ENCODE data around the gene DPH5. TPM values are rescaled to one million over a fixed set of nuclear protein-coding genes. Genes with fewer than 3 reads are reported as not detected.
A peak's percentile ranks its signal among the peaks of the same experiment; 100 is the strongest.

The DPH5 gene
- total RNA-seq, 3 donors from 2014 or later (not counting 1 experiment from before 2014, with no cell fraction given): 17.1 to 22.9 (median 19.9) TPM

- H3K27me3 ChIP-seq (ENCODE audit: control insufficient read depth, insufficient read depth, low read length): no peaks in the 10 kb centered on the region
- peak overlapping the region in 1 of 2 donors; percentile 29 for H3K27ac Mint-ChIP-seq
- intact Hi-C loops (cut with micrococcal nuclease): no loop called here
- H3K36me3 ChIP-seq (ENCODE audit: control insufficient read depth, insufficient read depth, low read length): no peaks in the 10 kb centered on the region
- H3K9me3 Mint-ChIP-seq: no peaks in the 10 kb centered on the region
- H3K4me3 ChIP-seq (ENCODE audit: low read length): no peak overlapping the region
- no peak overlapping the region for H3K27ac ChIP-seq (ENCODE audit: low read length)
- ATAC-seq (no peak), DNase-seq (no peak)
- H3K36me3 Mint-ChIP-seq: no peaks in the 10 kb centered on the region
- H3K4me3 Mint-ChIP-seq: no peak overlapping the region
- H3K27me3 Mint-ChIP-seq (ENCODE audit: low read depth in 2 of 2): no peaks in the 10 kb centered on the region
- WGBS (ENCODE audit: insufficient coverage): 93% methylated on average over 3 of the region's 4 CpGs
- H3K9me3 ChIP-seq (ENCODE audit: control insufficient read depth, insufficient read depth, low read length): no peaks in the 10 kb centered on the region
- H3K4me1 Mint-ChIP-seq: peaks cover 26 to 28% of the 10 kb centered on the region in 2 donors
- TF ChIP-seq CTCF (IDR thresholded peaks at IDR 0.05): no peak
- peaks cover 6% of the 10 kb centered on the region for H3K4me1 ChIP-seq (ENCODE audit: control insufficient read depth, insufficient read depth, low read length)
Observed at GRCh38 chr1:101030881-101031280, 5.3 kb upstream of the DPH5 start.

GRCh38 chr1:101029184-101029583 is 3.6 kb upstream of the DPH5 start:
- no peak for ATAC-seq
- no peak for TF ChIP-seq CTCF (IDR thresholded peaks at IDR 0.05)
- Mint-ChIP-seq H3K36me3 (no peaks in the 10 kb centered on the region), H3K9me3 (no peaks in the 10 kb centered on the region), H3K4me1 (peaks cover 32 to 37% of the 10 kb centered on the region in 2 donors), H3K27me3 (ENCODE audit: low read depth in 2 of 2) (no peaks in the 10 kb centered on the region), H3K4me3 (no peak overlapping the region), H3K27ac (no peak overlapping the region)
- Histone ChIP-seq H3K4me1 (ENCODE audit: control insufficient read depth, insufficient read depth, low read length) (peaks cover 9% of the 10 kb centered on the region), H3K36me3 (ENCODE audit: control insufficient read depth, insufficient read depth, low read length) (no peaks in the 10 kb centered on the region), H3K27ac (ENCODE audit: low read length) (no peak overlapping the region), H3K9me3 (ENCODE audit: control insufficient read depth, insufficient read depth, low read length) (no peaks in the 10 kb centered on the region), H3K4me3 (ENCODE audit: low read length) (no peak overlapping the region), H3K27me3 (ENCODE audit: control insufficient read depth, insufficient read depth, low read length) (no peaks in the 10 kb centered on the region)
- intact Hi-C loops (cut with micrococcal nuclease): loop anchor here (5.0 kb wide), 3 partner anchors 102 to 258 kb away; partner anchors contain the start of gene SLC30A7
- WGBS (ENCODE audit: insufficient coverage): no CpG with 5 or more reads among the region's 1 CpG
- no peak for DNase-seq

GRCh38 chr1:101028466-101028865 is 2.9 kb upstream of the DPH5 start:
- no peak for TF ChIP-seq CTCF (IDR thresholded peaks at IDR 0.05)
- intact Hi-C loops (cut with micrococcal nuclease): loop anchor here (5.0 kb wide), 3 partner anchors 101 to 259 kb away; partner anchors contain the start of gene SLC30A7
- H3K4me1 ChIP-seq (ENCODE audit: control insufficient read depth, insufficient read depth, low read length): peaks cover 9% of the 10 kb centered on the region
- Mint-ChIP-seq H3K9me3 (no peaks in the 10 kb centered on the region), H3K4me1 (peaks cover 36 to 37% of the 10 kb centered on the region in 2 donors), H3K27me3 (ENCODE audit: low read depth in 2 of 2) (no peaks in the 10 kb centered on the region), H3K27ac (no peak overlapping the region), H3K36me3 (no peaks in the 10 kb centered on the region), H3K4me3 (no peak overlapping the region)
- H3K27ac ChIP-seq (ENCODE audit: low read length): peak overlapping the region; percentile 20
- no peaks in the 10 kb centered on the region for H3K27me3 ChIP-seq (ENCODE audit: control insufficient read depth, insufficient read depth, low read length)
- H3K9me3 ChIP-seq (ENCODE audit: control insufficient read depth, insufficient read depth, low read length): no peaks in the 10 kb centered on the region
- no CpG with 5 or more reads among the region's 2 CpGs for WGBS (ENCODE audit: insufficient coverage)
- DNase-seq (no peak), ATAC-seq (no peak)
- H3K4me3 ChIP-seq (ENCODE audit: low read length): no peak overlapping the region
- no peaks in the 10 kb centered on the region for H3K36me3 ChIP-seq (ENCODE audit: control insufficient read depth, insufficient read depth, low read length)

GRCh38 chr1:101027194-101027772 is 1.7 kb upstream of the DPH5 start:
- H3K27ac ChIP-seq (ENCODE audit: low read length): no peak overlapping the region
- ATAC-seq (no peak), DNase-seq (no peak)
- H3K4me1 ChIP-seq (ENCODE audit: control insufficient read depth, insufficient read depth, low read length): peaks cover 9% of the 10 kb centered on the region
- intact Hi-C loops (cut with micrococcal nuclease): loop anchor here (2.0 to 5.0 kb wide), 4 partner anchors 100 to 260 kb away; partner anchors contain the start of gene SLC30A7
- H3K36me3 ChIP-seq (ENCODE audit: control insufficient read depth, insufficient read depth, low read length): peaks cover 2% of the 10 kb centered on the region
- no peaks in the 10 kb centered on the region for H3K9me3 ChIP-seq (ENCODE audit: control insufficient read depth, insufficient read depth, low read length)
- TF ChIP-seq CTCF (IDR thresholded peaks at IDR 0.05): no peak
- Mint-ChIP-seq H3K27me3 (ENCODE audit: low read depth in 2 of 2) (no peaks in the 10 kb centered on the region), H3K4me3 (peak overlapping the region; percentile 32), H3K27ac (peak overlapping the region in 1 of 2 donors; percentile 2), H3K4me1 (peaks cover 36 to 37% of the 10 kb centered on the region in 2 donors), H3K36me3 (no peaks in the 10 kb centered on the region), H3K9me3 (no peaks in the 10 kb centered on the region)
- H3K4me3 ChIP-seq (ENCODE audit: low read length): no peak overlapping the region
- 82% methylated on average over 5 of the region's 6 CpGs for WGBS (ENCODE audit: insufficient coverage)
- H3K27me3 ChIP-seq (ENCODE audit: control insufficient read depth, insufficient read depth, low read length): no peaks in the 10 kb centered on the region
